ENCODE results near the gene SPOUT1. TPM values are rescaled to one million over a fixed set of nuclear protein-coding genes. Genes with fewer than 3 reads are reported as not detected.
"Not testable (repeated sequence)": the region's sequence is repeated elsewhere in the genome, so short reads cannot be mapped to it uniquely, and the experiment has no call there.

The SPOUT1 gene
- polyA plus RNA-seq, 1 donor from 2014 or later: 34.7 TPM

- Histone ChIP-seq H3K79me2 (replicated peaks; ENCODE audit: insufficient read depth, low read length) (no peaks in the 10 kb centered on the region), H3K4me3 (ENCODE audit: low read length) (no peak overlapping the region), H3K9me3 (ENCODE audit: low read length) (no peaks in the 10 kb centered on the region), H3K9ac (ENCODE audit: low read length) (no peak overlapping the region), H3K9me2 (ENCODE audit: insufficient read depth, low read length) (no peaks in the 10 kb centered on the region), H4K20me1 (ENCODE audit: insufficient read depth) (no peaks in the 10 kb centered on the region), H3K36me3 (ENCODE audit: insufficient read depth, low read length) (no peaks in the 10 kb centered on the region), H3K27me3 (ENCODE audit: insufficient read depth, low read depth, low read length) (no peaks in the 10 kb centered on the region), H3K27ac (ENCODE audit: low read length) (no peak overlapping the region), H3K4me2 (ENCODE audit: low read length) (no peak overlapping the region), H3F3A (ENCODE audit: insufficient read depth, low read length, poor library complexity, severe bottlenecking) (no peaks in the 10 kb centered on the region), H2AFZ (ENCODE audit: low read depth, low read length) (no peak overlapping the region)
- no peak for TF ChIP-seq TAF1 (IDR thresholded peaks at IDR 0.05; ENCODE audit: low read depth)
- no peak for TF ChIP-seq SMC3 (conservative IDR thresholded peaks at IDR 0.05; ENCODE audit: poor library complexity)
- TF ChIP-seq REST (IDR thresholded peaks at IDR 0.05; ENCODE audit: borderline replicate concordance): no peak
- TF ChIP-seq EP300 (conservative IDR thresholded peaks at IDR 0.05; ENCODE audit: poor library complexity, severe bottlenecking): no peak
- TF ChIP-seq RAD21 (conservative IDR thresholded peaks at IDR 0.05): no peak
- no peak for TF ChIP-seq MXI1 (conservative IDR thresholded peaks at IDR 0.05; ENCODE audit: poor library complexity, severe bottlenecking)
- no peak for TF ChIP-seq POLR2AphosphoS5 (IDR thresholded peaks at IDR 0.05)
- no peak for TF ChIP-seq EZH2 (IDR thresholded peaks at IDR 0.05; ENCODE audit: borderline replicate concordance, insufficient read depth, low read length, poor library complexity, severe bottlenecking)
- no peak for TF ChIP-seq CTCF (IDR thresholded peaks at IDR 0.05; ENCODE audit: poor library complexity, severe bottlenecking)
These were observed 15.8 kb upstream of the SPOUT1 start for GRCh38 chr9:128845186-128845931.

GRCh38 chr9:128843171-128843570 is 13.6 kb upstream of the SPOUT1 start:
- H3K9me3 ChIP-seq (ENCODE audit: low read length); H3K27me3 ChIP-seq (ENCODE audit: insufficient read depth, low read depth, low read length); H4K20me1 ChIP-seq (ENCODE audit: insufficient read depth); H2AFZ ChIP-seq (ENCODE audit: low read depth, low read length); H3K9me2 ChIP-seq (ENCODE audit: insufficient read depth, low read length); H3K4me3 ChIP-seq (ENCODE audit: low read length); H3F3A ChIP-seq (ENCODE audit: insufficient read depth, low read length, poor library complexity, severe bottlenecking); H3K9ac ChIP-seq (ENCODE audit: low read length); H3K79me2 ChIP-seq (replicated peaks; ENCODE audit: insufficient read depth, low read length); H3K36me3 ChIP-seq (ENCODE audit: insufficient read depth, low read length); H3K27ac ChIP-seq (ENCODE audit: low read length); H3K4me2 ChIP-seq (ENCODE audit: low read length): not testable (repeated sequence)
